ENCODE data around the gene IGF1. TPM values are rescaled to one million over a fixed set of nuclear protein-coding genes. Genes with fewer than 3 reads are reported as not detected.

The IGF1 gene
- total RNA-seq, 1 experiment from 2014 or later = 0.68 TPM

GRCh38 chr12:102441077-102441596 is 39.2 kb downstream of the IGF1 start:
- H3K27me3 ChIP-seq (replicated peaks) = no peaks in the 10 kb centered on the region
- no peaks in the 10 kb centered on the region for H3K9me3 ChIP-seq (replicated peaks)
- H3K4me1 ChIP-seq (replicated peaks) = peaks cover 36% of the 10 kb centered on the region
- no peaks in the 10 kb centered on the region for H3K36me3 ChIP-seq
- DNase-seq (ENCODE audit: low read depth in 1 of 2, low spot score in 2 of 2) = no peak
- no peak overlapping the region for H3K27ac ChIP-seq
- H3K4me3 ChIP-seq = no peak overlapping the region

- peak overlapping the region; percentile 95 for H3K27ac ChIP-seq
- no peaks in the 10 kb centered on the region for H3K27me3 ChIP-seq (replicated peaks)
- H3K9me3 ChIP-seq (replicated peaks) = no peaks in the 10 kb centered on the region
- H3K4me1 ChIP-seq (replicated peaks) = peaks cover 36% of the 10 kb centered on the region
- no peak overlapping the region for H3K4me3 ChIP-seq
- no peaks in the 10 kb centered on the region for H3K36me3 ChIP-seq
- no peak for DNase-seq (ENCODE audit: low read depth in 1 of 2, low spot score in 2 of 2)
Measured at GRCh38 chr12:102439426-102440405, 40.6 kb downstream of the IGF1 start.

GRCh38 chr12:102438827-102439210 is 41.5 kb downstream of the IGF1 start:
- peaks cover 36% of the 10 kb centered on the region for H3K4me1 ChIP-seq (replicated peaks)
- peak in 1 of 2 experiments; percentile 94 for DNase-seq (ENCODE audit: low read depth in 1 of 2, low spot score in 2 of 2)
- H3K27me3 ChIP-seq (replicated peaks) = no peaks in the 10 kb centered on the region
- peak overlapping the region; percentile 95 for H3K27ac ChIP-seq
- no peaks in the 10 kb centered on the region for H3K9me3 ChIP-seq (replicated peaks)
- no peak overlapping the region for H3K4me3 ChIP-seq
- no peaks in the 10 kb centered on the region for H3K36me3 ChIP-seq

GRCh38 chr12:102438047-102438826 is 42.1 kb downstream of the IGF1 start:
- H3K4me3 ChIP-seq = no peak overlapping the region
- no peaks in the 10 kb centered on the region for H3K27me3 ChIP-seq (replicated peaks)
- no peaks in the 10 kb centered on the region for H3K36me3 ChIP-seq
- DNase-seq (ENCODE audit: low read depth in 1 of 2, low spot score in 2 of 2) = peak; percentile 56 to 96
- peak overlapping the region; percentile 95 for H3K27ac ChIP-seq
- H3K9me3 ChIP-seq (replicated peaks) = no peaks in the 10 kb centered on the region
- H3K4me1 ChIP-seq (replicated peaks) = peaks cover 42% of the 10 kb centered on the region

GRCh38 chr12:102437511-102437910 is 42.9 kb downstream of the IGF1 start:
- Histone ChIP-seq H3K27me3 (replicated peaks) (no peaks in the 10 kb centered on the region), H3K36me3 (no peaks in the 10 kb centered on the region), H3K9me3 (replicated peaks) (no peaks in the 10 kb centered on the region), H3K4me3 (no peak overlapping the region), H3K4me1 (replicated peaks) (peaks cover 47% of the 10 kb centered on the region), H3K27ac (peak overlapping the region; percentile 95)
- no peak for DNase-seq (ENCODE audit: low read depth in 1 of 2, low spot score in 2 of 2)

GRCh38 chr12:102436867-102437266 is 43.5 kb downstream of the IGF1 start:
- Histone ChIP-seq H3K27ac (peak overlapping the region; percentile 95), H3K36me3 (no peaks in the 10 kb centered on the region), H3K4me3 (no peak overlapping the region), H3K4me1 (replicated peaks) (peaks cover 47% of the 10 kb centered on the region), H3K9me3 (replicated peaks) (no peaks in the 10 kb centered on the region), H3K27me3 (replicated peaks) (no peaks in the 10 kb centered on the region)
- no peak for DNase-seq (ENCODE audit: low read depth in 1 of 2, low spot score in 2 of 2)

- H3K36me3 ChIP-seq = no peaks in the 10 kb centered on the region
- DNase-seq (ENCODE audit: low read depth in 1 of 2, low spot score in 2 of 2) = no peak
- peaks cover 47% of the 10 kb centered on the region for H3K4me1 ChIP-seq (replicated peaks)
- no peak overlapping the region for H3K4me3 ChIP-seq
- H3K27ac ChIP-seq = no peak overlapping the region
- no peaks in the 10 kb centered on the region for H3K27me3 ChIP-seq (replicated peaks)
- no peaks in the 10 kb centered on the region for H3K9me3 ChIP-seq (replicated peaks)
Measured at GRCh38 chr12:102435827-102436436, 44.4 kb downstream of the IGF1 start.

GRCh38 chr12:102433304-102433703 is 47.1 kb downstream of the IGF1 start:
- Histone ChIP-seq H3K36me3 (no peaks in the 10 kb centered on the region), H3K27ac (peak overlapping the region; percentile 44), H3K9me3 (replicated peaks) (no peaks in the 10 kb centered on the region), H3K27me3 (replicated peaks) (no peaks in the 10 kb centered on the region), H3K4me3 (no peak overlapping the region), H3K4me1 (replicated peaks) (peaks cover 34% of the 10 kb centered on the region)
- peak in 1 of 2 experiments; percentile 21 for DNase-seq (ENCODE audit: low read depth in 1 of 2, low spot score in 2 of 2)

GRCh38 chr12:102430661-102431060 is 49.7 kb downstream of the IGF1 start:
- no peak for DNase-seq (ENCODE audit: low read depth in 1 of 2, low spot score in 2 of 2)
- no peak overlapping the region for H3K27ac ChIP-seq

GRCh38 chr12:102429211-102430154 is 50.9 kb downstream of the IGF1 start:
- Histone ChIP-seq H3K4me1 (replicated peaks) (peaks cover 31% of the 10 kb centered on the region), H3K9me3 (replicated peaks) (no peaks in the 10 kb centered on the region; the same call in 1 of the 2 replicates), H3K36me3 (no peaks in the 10 kb centered on the region), H3K27me3 (replicated peaks) (no peaks in the 10 kb centered on the region), H3K4me3 (no peak overlapping the region), H3K27ac (no peak overlapping the region)
- DNase-seq (ENCODE audit: low read depth in 1 of 2, low spot score in 2 of 2) = no peak

More at GRCh38 chr12:102430661-102431060, 49.7 kb downstream of the IGF1 start:
- Histone ChIP-seq H3K9me3 (replicated peaks) (no peaks in the 10 kb centered on the region), H3K4me1 (replicated peaks) (peaks cover 31% of the 10 kb centered on the region), H3K27me3 (replicated peaks) (no peaks in the 10 kb centered on the region), H3K4me3 (no peak overlapping the region), H3K36me3 (no peaks in the 10 kb centered on the region)

GRCh38 chr12:102427543-102427941 is 52.8 kb downstream of the IGF1 start:
- no peaks in the 10 kb centered on the region for H3K27me3 ChIP-seq (replicated peaks)
- no peak overlapping the region for H3K4me3 ChIP-seq

GRCh38 chr12:102426599-102427542 is 53.5 kb downstream of the IGF1 start:
- DNase-seq (ENCODE audit: low read depth in 1 of 2, low spot score in 2 of 2) = no peak
- Histone ChIP-seq H3K9me3 (replicated peaks) (no peaks in the 10 kb centered on the region; the same call in 1 of the 2 replicates), H3K36me3 (no peaks in the 10 kb centered on the region), H3K27me3 (replicated peaks) (no peaks in the 10 kb centered on the region), H3K4me1 (replicated peaks) (peaks cover 29% of the 10 kb centered on the region), H3K27ac (peak overlapping the region; percentile 24; the same call in 1 of the 2 replicates), H3K4me3 (no peak overlapping the region)

More at GRCh38 chr12:102427543-102427941, 52.8 kb downstream of the IGF1 start:
- H3K36me3 ChIP-seq = no peaks in the 10 kb centered on the region
- no peaks in the 10 kb centered on the region; the same call in 1 of the 2 replicates for H3K9me3 ChIP-seq (replicated peaks)
- no peak for DNase-seq (ENCODE audit: low read depth in 1 of 2, low spot score in 2 of 2)
- no peak overlapping the region for H3K27ac ChIP-seq
- peaks cover 22% of the 10 kb centered on the region for H3K4me1 ChIP-seq (replicated peaks)
